Measurements from ENCODE around the gene SHLD2.
"Not testable (repeated sequence)": the region's sequence is repeated elsewhere in the genome, so short reads cannot be mapped to it uniquely, and the experiment has no call there.

SHLD2 gene

DNA sequence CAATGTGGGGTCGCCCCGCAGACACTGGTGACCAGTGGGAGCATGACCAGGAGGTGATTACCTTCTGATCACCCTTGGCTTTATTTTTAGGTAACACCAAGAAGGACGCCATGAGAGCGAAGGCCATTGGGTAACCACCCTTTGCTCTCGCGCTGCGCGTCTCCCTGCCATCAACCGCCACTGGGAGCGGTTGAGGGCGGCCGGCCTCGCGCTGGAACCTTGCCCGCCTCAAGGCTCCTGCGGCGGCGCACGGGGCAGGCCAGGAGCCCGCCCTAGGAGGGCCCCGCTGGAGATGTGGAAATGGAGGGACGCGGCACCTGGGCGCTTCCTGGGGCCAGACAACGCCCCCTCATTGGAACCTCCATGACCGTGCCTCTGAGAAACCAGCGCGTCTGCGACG, 127.8 kb downstream of the SHLD2 start:
- not testable (repeated sequence) for DNase-seq

GRCh38 chr10:87225148-87225547, 130.1 kb downstream of the SHLD2 start, which contains the start of gene NUTM2A:
NUTM2A (plus strand) TSS chr10:87225448; CDS start chr10:87225831, 383 bp downstream.
- not testable (repeated sequence) for DNase-seq

GRCh38 chr10:87228247-87228646, 133.2 kb downstream of the SHLD2 start:
- DNase-seq: not testable (repeated sequence)

GRCh38 chr10:87229211-87229610, 134.2 kb downstream of the SHLD2 start:
- not testable (repeated sequence) for DNase-seq

DNA sequence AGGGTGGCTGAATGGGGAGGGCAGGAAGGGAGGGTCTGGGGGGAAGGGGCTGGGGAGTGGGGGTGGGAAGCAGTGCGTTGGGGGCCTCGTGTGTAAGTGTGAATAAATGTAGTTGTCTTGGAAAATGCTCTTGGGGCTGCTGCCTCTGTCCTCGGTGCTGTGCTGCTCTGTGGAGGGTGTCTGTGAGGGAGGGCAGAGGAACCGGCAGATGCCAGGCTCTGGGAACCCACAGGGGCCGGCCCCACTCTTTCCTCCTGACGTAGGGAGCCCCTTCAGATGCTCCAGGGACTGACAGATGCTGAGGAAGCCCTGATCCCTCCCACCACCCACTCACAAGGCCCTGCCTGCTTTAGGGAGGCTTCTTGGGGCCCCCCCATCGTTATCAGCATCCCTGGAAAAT, 139.8 kb downstream of the SHLD2 start:
- not testable (repeated sequence) for DNase-seq

DNA sequence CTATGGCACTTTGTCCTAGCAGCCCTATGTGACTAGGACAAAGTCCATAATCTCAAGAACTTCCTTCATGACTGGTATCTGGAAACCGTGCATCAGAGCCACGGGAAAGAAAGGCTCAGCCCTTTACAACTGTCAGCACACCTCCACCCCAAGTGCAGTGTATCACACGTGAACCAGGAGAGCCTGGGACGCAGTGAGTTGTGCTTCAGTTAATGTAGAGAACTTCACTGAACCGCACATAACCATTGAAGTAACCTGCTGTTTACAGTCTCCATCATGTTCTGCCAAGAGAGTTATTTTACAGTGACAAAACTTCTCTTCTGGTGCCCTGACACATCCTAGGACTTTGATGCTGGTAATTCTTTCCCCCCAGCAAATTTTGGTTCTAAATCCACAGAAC, 142.2 kb downstream of the SHLD2 start:
- DNase-seq: not testable (repeated sequence)

GRCh38 chr10:87239346-87239808, 144.4 kb downstream of the SHLD2 start:
- DNase-seq: not testable (repeated sequence)

All from NCI-H510A treated with DMSO at 0.1 percent for 48 hours (cell line).